HG03045 (cell line): ENCODE data around the gene HSPB6.
"Not testable (repeated sequence)": the region's sequence is repeated elsewhere in the genome, so short reads cannot be mapped to it uniquely, and the experiment has no call there.

Experiments used
- ATAC-seq: cut with Tn5 transposase; IDR thresholded peaks from one replicate; pipeline ENCODE4 v1.9.1; 2021; ENCODE audit warnings: mild to moderate bottlenecking, moderate library complexity; ENCODE audit not compliant: unreplicated experiment

Gene HSPB6

GRCh38 chr19:35732540-35733179, 24.2 kb downstream of the HSPB6 start:
- ATAC-seq, result no peak

DNA sequence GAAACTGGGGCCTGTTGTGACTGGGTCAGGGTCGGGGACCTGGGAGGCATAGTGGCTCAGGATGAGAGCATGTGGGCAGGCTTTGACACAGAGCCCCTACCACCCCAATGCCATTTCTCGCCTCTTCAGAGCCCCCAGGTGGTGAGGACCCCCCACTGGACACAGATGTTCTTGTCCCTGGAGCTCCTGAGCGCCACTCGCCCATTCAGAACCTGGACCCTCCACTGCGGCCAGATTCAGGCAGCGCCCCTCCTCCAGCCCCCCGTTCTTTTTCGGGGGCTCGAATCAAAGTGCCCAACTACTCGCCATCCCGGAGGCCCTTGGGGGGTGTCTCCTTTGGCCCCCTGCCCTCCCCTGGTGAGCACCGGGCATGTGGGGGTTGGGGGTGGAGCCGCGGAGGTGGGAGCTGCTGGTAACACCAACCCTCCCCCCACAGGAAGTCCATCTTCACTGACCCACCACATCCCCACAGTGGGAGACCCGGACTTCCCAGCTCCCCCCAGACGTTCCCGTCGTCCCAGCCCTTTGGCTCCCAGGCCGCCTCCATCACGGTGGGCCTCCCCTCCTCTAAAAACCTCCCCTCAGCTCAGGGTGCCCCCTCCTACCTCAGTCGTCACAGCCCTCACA, 24.9 kb downstream of the HSPB6 start:
- ATAC-seq, result no peak

GRCh38 chr19:35731353-35731752, 25.5 kb downstream of the HSPB6 start:
- no peak for ATAC-seq

GRCh38 chr19:35730326-35730725, 26.5 kb downstream of the HSPB6 start:
- ATAC-seq, result no peak

DNA sequence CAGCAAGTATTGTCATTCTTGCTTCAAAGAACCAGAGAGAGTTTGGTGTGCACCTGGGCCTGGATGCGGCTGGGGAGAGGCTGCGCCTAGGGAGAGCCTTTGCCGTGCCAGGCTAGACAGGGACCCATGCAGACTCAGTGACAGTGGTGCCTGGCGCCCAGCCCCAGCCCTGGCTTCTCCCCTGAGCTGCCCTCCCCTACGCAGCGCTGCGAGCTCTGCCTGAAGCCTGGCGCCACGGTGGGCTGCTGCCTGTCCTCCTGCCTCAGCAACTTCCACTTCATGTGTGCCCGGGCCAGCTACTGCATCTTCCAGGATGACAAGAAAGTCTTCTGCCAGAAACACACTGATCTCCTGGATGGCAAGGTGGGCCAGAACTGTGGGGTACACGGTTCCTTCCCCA, 27.1 kb downstream of the HSPB6 start:
- no peak for ATAC-seq

- ATAC-seq, result no peak
Measured at GRCh38 chr19:35729021-35729420, 27.8 kb downstream of the HSPB6 start.

DNA sequence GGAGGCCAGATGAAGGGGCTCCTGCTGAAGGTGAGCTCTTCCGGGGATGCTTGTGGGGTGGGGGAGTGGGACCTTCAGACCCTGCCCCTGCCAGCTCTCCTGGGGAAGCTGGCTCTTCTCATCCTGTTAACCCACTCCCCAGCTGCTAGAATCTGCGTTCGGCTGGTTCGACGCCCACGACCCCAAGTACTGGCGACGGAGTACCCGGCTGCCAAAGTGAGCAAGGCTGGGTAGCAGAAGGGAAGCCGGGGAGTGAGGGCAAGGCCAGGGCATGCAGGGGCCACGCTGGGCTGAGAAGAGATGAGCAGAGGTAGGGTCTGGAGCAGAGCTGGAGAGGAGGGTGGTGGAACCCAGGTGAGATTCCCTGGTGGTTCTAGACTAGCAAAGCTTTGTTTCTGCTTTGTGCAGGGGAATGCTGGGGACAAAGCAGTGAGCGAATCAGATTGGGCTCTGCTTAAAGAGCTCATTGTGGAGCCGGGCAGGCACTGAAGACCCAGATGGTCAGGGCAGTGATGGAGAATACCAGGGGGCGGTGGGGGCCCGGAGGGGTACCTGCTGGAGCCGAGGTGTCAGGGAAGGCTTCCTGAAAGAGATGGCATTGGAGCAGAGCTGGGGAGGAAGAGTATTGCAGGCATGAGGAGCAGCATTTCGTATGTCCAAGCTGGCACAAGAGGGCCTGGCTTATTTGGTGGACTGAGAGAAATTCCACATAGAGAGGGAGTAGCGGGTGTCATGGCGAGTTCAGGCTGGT, 28.7 kb downstream of the HSPB6 start:
- ATAC-seq, result no peak

DNA sequence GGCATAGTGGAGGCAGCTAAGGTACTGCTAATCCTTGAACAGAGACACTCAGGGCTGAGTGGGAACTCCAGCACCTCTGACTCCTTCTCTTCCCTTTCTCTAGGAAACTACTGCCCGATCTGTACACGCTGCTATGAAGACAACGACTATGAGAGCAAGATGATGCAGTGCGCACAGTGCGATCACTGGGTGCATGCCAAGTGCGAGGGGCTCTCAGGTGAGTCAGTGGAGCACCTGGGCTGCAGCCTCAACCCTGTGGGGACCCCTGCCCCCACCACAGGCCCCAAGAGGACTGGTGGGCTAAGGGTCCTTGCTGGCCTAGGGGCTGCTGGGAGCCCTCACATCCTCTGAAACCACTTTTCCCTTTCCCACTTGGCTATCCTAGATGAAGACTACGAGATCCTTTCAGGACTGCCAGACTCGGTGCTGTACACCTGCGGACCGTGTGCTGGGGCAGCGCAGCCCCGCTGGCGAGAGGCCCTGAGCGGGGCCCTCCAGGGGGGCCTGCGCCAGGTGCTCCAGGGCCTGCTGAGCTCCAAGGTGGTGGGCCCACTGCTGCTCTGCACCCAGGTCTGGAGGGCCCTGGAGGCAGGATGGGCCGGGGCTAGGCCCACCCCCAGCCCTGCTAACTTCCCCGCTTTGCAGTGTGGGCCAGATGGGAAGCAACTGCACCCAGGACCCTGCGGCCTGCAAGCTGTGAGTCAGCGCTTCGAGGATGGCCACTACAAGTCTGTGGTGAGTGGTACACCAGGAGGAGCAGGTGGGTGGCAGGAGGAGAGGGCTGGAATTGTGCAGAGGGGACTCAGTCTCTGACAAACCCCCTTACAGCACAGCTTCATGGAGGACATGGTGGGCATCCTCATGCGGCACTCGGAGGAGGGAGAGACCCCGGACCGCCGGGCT, 29.5 kb downstream of the HSPB6 start:
- ATAC-seq, result no peak

DNA sequence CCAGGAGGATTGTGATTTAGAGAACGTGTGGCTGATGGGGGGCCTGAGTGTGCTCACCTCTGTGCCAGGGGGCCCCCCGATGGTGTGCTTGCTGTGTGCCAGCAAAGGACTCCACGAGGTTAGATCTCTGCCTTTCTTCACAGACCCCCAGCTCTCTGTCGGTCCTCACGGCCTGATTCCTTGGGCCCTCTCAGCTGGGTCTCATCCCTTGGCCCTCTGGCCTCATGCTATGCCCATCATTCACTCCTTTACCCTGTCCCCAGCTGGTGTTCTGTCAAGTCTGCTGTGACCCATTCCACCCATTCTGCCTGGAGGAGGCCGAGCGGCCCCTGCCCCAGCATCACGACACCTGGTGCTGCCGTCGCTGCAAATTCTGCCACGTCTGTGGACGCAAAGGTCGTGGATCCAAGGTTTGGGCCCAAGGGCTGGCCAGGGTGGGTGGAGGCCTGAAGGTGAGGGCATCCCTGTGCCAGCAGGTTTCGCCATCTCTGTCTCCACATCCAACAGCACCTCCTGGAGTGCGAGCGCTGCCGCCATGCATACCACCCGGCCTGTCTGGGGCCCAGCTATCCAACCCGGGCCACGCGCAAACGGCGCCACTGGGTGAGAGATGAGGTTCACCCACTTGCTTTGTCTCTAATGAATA, 31.5 kb downstream of the HSPB6 start:
- no peak for ATAC-seq

GRCh38 chr19:35724560-35724959, 32.3 kb downstream of the HSPB6 start:
- ATAC-seq, result no peak

- ATAC-seq, result not testable (repeated sequence)
Measured at GRCh38 chr19:35724132-35724531, 32.7 kb downstream of the HSPB6 start.

DNA sequence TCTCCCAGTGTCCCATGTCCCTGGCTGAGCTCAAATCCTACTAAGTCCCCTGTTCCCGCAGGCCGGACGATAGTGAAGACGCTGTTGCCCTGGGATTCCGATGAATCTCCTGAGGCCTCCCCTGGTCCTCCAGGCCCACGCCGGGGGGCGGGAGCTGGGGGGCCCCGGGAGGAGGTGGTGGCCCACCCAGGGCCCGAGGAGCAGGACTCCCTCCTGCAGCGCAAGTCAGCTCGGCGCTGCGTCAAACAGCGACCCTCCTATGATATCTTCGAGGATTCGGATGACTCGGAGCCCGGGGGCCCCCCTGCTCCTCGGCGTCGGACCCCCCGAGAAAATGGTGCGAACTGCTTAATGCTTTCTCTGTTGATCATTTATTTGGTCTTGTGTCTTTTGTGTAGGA, 33.2 kb downstream of the HSPB6 start:
- no peak for ATAC-seq

DNA sequence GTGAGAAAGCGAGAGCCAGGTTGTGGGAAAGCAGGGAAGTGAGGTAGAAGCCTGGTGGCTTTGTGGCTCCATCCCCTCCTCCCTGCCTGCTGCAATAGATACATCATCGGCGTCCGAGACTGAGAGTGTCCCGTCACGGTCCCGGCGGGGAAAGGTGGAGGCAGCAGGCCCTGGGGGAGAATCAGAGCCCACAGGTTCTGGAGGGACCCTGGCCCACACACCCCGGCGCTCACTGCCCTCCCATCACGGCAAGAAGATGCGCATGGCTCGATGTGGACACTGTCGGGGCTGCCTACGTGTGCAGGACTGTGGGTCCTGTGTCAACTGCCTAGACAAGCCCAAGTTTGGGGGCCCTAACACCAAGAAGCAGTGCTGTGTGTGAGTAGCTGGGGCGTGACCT, 33.9 kb downstream of the HSPB6 start:
- ATAC-seq, result no peak

DNA sequence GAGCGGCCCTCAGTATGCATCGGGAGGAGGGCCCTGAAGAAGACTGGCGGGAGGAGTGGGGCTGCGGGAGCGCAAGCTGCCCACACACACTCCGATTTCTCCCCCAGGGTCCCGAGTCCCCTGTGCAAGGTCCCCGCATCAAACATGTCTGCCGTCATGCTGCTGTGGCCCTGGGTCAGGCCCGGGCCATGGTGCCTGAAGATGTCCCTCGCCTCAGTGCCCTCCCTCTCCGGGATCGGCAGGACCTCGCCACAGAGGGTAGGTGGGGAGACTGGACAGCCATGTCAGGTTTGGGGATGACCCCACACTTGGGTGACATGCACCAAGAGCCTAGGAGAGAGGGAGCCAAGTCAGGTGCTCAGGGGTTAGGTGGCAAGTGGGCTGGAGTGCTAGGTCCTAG, 34.4 kb downstream of the HSPB6 start:
- ATAC-seq, result no peak

- ATAC-seq, result no peak
Measured at GRCh38 chr19:35721374-35721773, 35.5 kb downstream of the HSPB6 start.

DNA sequence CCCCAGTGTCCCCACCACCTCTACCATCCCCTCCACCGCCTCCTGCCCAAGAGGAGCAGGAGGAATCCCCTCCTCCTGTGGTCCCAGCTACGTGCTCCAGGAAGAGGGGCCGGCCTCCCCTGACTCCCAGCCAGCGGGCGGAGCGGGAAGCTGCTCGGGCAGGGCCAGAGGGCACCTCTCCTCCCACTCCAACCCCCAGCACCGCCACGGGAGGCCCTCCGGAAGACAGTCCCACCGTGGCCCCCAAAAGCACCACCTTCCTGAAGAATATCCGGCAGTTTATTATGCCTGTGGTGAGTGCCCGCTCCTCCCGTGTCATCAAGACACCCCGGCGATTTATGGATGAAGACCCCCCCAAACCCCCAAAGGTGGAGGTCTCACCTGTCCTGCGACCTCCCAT, 36.2 kb downstream of the HSPB6 start:
- no peak for ATAC-seq

- ATAC-seq, result no peak
Measured at GRCh38 chr19:35720163-35720524, 36.7 kb downstream of the HSPB6 start.

DNA sequence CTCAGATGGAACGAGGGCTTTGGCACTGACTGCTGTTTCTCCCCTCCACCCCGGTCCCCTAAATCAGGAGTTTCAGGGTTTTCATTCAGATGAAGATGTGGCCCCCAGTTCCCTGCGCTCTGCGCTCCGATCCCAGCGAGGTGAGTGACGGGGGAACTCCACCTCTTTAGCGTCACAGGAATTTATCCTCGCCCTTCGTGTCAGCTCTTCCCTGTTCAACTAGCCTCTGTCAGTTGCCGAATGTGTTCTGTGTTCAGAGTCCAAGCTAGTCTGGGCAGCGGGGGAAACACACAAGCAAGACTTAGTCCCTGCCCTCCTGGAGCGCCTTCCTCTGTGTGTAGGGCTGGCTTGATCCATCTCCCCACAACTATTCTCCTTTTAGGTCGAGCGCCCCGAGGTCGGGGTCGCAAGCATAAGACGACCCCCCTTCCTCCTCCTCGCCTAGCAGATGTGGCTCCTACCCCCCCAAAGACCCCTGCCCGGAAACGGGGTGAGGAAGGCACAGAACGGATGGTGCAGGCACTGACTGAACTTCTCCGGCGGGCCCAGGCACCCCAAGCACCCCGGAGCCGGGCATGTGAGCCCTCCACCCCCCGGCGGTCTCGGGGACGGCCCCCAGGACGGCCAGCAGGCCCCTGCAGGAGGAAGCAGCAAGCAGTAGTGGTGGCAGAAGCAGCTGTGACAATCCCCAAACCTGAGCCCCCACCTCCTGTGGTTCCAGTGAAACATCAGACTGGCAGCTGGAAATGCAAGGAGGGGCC, 37.2 kb downstream of the HSPB6 start:
- ATAC-seq, result no peak

DNA sequence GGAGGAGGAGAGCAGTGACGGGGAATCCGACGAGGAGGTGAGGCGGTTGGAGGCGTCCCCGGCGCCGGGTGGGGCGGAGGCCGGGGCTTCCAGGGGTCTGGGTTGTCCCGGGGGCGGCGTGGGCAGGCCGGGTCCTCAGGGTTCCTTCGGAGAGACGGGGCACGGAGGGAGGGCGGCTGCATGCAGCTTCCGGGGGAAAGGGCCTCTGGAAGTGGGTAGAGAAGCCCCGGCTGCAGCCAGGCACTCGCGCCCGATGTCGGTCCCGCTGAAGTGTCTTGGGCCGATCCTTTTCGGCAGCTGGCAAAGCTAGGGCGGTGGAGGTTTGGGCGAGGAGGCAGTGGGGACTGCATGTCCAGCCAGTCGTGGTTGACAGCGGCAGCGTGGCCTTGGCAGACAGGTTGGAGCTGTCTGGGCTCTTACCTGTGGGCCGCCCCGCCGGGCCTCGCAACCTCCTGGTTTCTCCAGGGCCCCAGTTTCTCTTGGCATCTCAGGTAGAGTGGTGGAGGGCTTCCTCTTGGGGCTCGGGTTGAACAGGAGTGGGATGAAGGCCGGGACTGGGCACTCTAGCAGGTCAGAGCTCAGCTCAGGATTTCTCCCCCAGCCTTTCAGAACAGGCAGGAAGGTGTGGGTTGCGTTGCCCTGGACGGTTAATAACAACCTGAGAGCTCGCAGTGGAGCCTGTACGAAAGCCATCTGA, 38.3 kb downstream of the HSPB6 start:
- peak; percentile 15 for ATAC-seq
